HG02973 (cell line): ENCODE measurements around the gene ZCCHC4.

Experiments used
- ATAC-seq: cut with Tn5 transposase; IDR thresholded peaks from one replicate; pipeline ENCODE4 v1.9.1; 2021; ENCODE audit warnings: moderate library complexity; ENCODE audit not compliant: unreplicated experiment

The ZCCHC4 gene

DNA sequence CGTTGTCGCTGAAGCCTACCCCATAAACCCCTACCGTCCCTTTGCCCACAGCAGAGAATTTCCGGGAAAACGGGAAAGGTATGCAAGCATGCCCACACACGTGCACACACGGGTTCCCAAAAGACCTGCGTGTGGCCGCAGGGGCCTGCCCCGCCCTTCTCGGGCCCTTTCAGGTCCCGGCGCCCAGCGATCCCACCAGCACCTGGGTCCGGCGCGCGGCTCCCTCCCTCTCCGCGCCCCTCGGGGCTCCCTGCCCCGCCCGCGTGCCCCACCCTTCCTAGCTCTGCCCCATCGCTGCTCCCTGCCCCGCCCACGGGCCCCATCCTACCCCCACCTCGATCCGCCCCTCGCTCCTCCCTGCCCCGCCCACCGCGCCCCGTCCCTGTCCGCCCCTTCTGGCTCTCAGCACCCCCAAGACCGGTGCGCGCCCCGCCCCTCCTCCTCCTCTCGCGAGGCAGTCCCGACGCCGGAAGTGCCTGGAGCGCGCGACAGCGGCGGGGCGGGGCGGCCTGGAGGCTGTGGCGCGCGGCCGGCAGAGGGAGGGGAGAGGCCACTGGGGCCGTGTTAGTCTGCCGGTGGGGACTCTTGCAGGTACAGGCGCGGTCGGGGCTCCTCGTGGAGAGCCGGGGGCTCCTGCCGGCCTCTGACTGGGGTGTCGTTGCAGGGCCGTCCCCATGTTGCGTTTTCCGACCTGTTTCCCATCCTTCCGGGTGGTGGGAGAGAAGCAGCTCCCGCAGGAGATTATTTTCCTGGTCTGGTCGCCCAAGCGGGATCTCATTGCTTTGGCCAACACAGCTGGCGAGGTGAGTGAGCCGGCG lies 64.4 kb downstream of the ZCCHC4 start, which contains the start of gene ANAPC4:
Gene ANAPC4, plus strand, starts transcription at position 510 of the 818 bp plus-strand sequence. Its CDS starts 165 bp downstream, at position 675.
- peak; percentile 96 for ATAC-seq

DNA sequence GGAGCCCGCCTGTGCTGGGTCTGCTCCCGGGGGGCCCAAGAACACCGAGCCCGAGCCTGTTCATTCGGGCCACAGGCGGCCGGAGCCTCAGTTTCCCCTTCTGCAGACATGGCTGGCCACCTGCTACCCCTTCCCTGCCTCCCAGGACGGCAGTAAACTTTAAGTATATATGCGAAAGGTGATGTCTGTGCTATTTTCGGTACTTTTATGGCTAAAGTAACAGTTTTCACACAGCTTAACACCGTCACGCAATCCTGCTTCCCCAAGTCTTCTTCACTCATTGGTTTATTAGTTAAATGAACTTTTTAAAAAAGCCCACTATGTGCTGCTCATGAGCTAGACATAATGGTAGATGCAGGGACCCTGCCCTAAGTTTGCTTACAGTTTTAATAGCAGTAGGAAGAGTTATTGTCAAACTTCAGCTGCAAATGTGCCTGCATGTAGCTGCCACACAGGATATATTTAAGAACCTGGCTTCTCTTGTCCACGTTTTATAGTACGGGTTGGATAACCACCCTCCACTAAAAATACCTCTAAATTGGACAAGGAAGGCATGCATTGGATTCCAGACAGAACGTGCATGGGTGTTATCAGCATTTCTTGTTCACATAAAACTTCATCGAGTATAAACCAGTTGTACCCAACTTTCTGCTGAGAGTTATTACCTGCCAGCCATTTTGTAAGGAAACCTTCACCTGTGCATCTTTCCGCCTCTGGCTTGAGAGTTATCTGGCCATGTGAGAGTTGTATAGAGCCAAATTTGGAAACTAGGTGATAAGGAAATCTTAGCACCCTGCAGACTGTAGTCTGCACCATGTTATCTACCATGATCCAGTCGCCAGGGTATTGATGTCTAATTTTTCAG lies 65.2 kb downstream of the ZCCHC4 start:
- no peak for ATAC-seq

DNA sequence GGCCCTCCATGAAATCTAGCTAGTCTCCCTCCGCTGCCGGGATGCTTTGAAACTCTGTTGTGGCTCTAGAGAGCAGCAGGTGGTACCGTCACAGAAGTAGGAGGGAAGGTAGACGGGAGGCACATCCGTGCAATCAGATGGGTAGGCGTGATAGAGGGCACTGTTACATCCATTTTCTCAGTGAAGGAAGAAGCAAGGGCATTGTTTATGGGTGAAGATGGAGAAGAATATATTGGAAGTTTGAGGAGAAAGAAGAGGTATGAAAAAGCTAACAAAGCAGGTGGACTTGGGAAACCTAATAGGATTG lies 65.8 kb downstream of the ZCCHC4 start:
- no peak for ATAC-seq

DNA sequence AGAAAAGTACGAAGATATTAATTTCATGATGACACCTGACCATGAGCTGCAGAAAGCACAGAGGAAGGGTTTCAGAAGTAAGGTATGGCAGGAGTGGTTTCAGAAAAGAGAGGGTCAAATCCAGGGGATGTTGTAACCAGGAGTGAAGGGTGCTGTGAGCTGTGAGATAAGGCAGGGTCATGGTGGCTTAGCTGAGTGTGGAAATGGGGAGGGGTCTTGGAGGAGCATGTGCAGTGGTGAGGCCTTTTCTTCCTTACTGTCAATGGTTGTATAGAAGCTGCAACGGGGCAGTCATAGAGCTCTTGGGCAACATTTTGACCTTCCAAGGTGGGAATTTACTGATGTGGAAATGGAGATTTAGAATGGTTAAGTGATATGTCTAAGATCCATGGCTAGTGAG lies 67.0 kb downstream of the ZCCHC4 start:
- ATAC-seq, result no peak

DNA sequence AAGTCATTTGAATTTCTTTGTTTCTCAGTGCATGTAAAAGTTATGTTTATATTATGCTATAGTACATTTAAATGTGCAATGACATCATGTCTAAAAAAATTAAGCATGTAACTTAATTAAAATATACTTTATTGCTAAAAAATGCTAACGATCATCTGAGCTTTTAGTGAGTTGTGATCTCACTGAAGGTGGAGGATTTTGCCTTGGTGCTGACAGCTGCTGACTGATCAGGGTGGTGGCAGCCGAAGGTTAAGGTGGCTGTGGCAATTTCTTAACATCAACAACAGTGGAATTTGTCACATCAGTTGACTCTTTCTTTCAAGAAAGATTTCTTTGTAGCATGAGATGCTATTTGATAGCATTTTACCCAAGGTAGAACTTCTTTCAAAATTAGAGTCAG lies 71.1 kb downstream of the ZCCHC4 start:
- no peak for ATAC-seq

DNA sequence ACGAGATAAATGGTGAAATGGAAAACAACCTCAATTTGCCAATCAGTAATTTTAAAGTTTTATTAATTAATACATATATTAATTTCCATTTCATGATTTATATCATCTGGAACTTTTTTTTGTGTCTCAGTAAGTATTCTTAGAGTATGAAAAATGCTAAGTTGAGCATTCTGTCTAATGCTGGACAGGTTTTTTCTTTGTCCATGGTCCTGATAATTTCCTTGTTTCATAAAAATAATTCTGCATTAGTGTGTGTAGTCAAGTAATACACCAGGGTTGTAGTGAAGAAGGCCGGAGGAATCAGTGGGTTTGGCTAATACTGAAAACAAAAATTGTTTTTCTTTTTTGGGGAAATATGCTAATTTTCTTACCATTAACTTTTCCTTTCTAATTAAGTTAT lies 74.4 kb downstream of the ZCCHC4 start:
- no peak for ATAC-seq

GRCh38 chr4:25397305-25397704 lies 84.7 kb downstream of the ZCCHC4 start:
- no peak for ATAC-seq

DNA sequence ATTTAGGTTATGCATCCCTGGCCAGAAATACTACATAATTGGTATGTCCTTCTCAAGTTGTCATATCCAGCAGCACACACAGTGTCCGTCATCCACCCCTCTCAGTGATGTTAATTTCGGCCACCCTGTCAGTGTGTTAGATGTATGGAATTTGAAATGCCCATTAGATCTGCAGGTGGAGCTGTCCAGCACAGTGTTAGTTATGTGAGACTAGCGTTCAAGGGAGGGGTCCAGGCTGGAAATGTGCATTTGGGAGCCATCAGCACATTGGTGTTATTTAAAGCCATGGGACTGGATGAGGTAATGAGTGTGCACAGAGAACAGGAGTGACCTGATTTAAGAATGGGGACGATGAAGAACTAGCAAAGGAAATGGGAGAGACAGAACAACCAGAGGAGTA lies 86.9 kb downstream of the ZCCHC4 start:
- ATAC-seq, result no peak

DNA sequence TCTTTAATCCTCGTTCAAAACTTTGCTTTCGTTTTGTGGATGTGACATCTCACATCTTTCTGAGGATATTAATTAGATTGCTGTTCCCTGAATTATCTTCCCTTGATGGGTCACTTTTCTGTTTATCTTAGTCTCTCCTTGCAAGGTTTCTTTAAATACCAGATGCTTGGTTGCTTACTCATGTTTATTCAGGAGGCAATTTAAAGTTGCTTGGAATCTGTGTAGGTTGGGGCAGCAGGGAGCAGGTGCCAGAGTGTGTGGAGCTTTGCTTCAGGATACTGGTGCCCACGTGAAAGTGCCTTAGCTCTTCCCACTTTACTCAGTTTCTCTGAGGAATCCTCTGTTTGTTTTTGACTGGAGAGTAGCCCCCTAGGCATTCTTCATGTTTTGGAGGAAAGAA lies 88.5 kb downstream of the ZCCHC4 start:
- ATAC-seq, result no peak

- ATAC-seq, result no peak
Measured at GRCh38 chr4:25402521-25402920, 89.9 kb downstream of the ZCCHC4 start.

GRCh38 chr4:25403699-25404098 lies 91.1 kb downstream of the ZCCHC4 start:
- ATAC-seq, result no peak

DNA sequence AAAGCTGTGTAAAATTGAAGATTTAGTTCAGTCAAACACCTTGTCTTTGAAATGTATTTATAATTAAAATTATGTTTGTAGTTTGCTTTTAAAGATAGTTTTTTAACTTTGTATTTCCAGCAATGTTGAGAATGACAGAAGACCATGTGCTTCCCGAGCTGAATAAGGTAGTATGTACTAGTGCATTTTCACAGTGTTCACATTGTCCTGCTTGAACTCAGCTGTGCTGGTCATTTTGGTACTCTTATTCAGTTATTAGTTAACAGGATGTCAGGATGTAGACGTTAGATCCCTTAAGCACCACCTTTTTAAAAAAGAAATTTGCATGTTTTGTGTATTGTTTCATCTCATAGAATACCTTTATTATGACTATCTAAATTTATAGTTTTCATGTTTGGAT lies 92.9 kb downstream of the ZCCHC4 start:
- no peak for ATAC-seq

DNA sequence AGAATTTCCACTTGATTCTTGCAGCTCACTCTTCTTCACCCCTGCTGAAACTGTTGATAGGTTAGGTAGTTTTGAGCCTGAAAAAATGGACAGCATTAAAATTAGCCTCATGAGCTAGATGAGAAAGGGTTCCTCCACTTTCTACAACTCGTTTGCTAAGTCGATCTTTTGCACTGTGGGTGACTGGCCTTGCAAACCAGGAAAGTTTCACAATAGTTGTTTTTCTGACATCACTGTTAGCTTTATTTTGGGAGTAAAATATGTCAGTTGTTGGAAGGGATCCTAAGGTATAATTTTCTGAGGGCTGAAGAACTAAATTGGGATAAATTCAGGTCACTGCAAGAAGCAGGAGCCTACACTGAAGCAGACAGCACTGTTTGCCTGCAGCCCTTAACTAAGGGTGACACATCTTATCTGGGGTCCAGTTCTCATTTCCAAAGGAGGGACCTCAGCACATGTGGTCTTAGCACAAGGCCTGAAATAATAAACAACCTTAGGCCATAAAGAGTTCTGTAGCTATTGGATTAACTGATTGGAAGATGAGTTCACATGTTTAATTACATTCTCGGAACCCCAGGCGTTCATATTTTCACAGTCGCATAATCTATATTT lies 93.6 kb downstream of the ZCCHC4 start:
- ATAC-seq, result no peak

DNA sequence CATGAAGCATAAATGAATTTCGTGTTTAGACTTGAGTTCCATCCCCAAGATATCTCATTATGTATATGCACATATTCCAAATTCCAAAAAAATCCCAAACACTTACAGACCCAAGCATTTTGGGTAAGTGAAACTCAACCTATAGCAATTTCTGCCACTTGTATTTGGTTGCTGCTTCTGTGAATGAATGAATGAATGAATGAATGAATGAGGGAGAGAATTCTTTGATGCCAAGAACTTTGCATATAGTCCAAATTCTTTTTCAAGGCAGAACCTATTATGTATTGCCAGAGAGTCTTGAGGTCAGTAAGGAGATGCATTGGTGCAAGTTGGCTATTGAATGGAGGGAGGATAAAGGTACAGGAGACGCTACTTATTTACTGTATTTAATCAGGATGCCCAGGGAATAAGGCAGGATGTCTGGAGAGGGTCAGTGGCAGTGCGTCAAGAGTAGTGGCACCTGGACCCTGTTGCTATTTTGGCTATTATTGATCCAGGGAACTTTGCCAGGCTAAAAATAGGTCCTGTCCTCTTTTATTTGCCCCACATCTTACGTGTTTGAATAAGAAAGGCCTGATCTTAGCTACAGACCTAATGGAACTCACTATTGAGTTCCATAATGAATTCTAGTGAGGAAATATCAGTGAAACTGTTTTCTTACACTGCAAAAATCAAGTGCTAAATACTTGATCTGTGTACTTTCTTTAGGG lies 98.4 kb downstream of the ZCCHC4 start:
- no peak for ATAC-seq

GRCh38 chr4:25413261-25413660 lies 100.7 kb downstream of the ZCCHC4 start:
- no peak for ATAC-seq

- ATAC-seq, result no peak
Measured at GRCh38 chr4:25417014-25417413, 104.4 kb downstream of the ZCCHC4 start.
